Central memory CD4-positive, alpha-beta T cell (primary cell): ENCODE results near the gene ZNF787.
"Not testable (repeated sequence)": the region's sequence is repeated elsewhere in the genome, so short reads cannot be mapped to it uniquely, and the experiment has no call there.

Source experiments
- DNase-seq: peaks from one replicate; pipeline ENCODE4 v3.0.0; 2022

ZNF787 gene

DNA sequence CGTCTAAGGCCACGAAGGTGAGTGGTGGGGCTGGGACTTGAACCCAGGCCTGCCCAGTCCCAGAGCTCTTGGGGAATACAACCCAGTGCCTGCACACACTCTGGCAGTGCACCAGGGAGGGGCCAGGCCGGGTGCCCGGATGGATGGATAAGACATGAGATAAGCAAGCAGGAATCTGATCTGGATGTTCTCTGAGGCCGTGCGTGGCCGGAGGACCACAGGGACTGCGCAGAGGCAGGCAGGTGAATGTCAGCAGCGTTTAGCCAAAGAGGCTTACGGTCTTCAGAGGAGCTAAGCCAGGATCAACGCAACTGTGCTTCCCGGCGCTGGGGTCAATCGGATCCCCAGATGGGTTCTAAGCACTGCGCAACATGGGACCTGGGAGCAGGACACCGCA is 1.5 kb downstream of the ZNF787 start:
- DNase-seq = no peak

DNA sequence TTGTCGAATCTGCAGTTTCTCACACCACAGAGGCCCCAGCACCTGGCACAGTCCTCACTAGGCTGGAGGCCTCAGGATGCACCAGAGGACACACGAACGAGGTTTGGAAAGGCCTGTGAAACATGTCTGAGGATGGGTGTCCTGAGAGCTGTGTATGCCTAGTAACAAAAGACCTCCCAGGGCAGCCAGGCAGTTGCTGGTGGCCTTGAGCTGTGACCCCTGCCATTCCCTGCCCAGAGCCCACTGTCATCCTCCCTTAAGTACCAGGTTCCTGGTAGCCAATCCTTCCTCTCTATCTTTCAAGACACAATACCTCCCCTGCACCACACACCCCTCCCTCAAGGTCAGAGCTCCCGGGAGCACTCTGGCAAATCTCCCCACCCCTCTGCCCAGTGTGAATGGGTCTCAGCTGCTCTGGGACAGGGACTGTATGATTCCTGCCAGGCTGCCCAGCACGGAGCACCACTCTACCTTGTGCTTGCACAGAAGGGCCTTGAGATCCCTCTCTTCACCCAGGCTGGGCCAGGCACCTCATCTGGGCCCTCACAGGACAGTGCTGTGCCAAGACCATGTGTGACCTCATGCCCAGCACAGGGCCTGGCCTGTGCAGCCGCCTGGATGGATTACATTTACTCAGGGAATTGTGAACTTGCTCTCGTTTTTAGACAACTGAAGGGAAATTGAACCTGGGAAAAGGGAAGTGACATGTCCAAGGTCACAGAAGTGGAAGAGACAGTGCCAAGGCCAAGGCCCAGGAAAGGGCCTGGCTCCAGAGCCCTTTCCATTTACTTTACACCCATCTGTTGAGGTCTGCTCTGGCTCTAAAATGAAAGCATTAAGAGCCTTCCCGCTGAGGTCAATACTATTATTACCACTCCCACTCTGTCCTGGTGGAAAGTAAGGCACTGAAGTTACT is 2.2 kb downstream of the ZNF787 start:
- no peak for DNase-seq

DNA sequence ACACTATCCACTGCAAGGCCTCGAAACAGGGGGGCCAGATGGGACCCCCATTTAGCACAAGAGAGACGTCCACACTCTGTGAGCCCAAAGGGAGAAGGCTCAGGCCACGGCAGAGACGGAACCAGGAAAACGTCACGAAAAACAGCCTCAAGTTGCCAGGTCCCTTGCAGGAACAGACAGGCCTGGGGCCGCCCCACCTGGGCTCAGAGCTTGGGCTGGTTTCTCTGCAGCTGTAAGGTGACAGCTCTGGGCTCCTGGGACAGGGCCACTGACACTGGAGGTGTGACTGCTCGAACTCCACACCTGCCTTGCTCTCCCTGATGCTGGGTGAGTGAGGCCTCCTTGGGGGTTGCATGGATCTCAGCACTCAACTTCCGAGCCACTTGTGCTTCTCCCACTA is 3.2 kb downstream of the ZNF787 start:
- DNase-seq = no peak

DNA sequence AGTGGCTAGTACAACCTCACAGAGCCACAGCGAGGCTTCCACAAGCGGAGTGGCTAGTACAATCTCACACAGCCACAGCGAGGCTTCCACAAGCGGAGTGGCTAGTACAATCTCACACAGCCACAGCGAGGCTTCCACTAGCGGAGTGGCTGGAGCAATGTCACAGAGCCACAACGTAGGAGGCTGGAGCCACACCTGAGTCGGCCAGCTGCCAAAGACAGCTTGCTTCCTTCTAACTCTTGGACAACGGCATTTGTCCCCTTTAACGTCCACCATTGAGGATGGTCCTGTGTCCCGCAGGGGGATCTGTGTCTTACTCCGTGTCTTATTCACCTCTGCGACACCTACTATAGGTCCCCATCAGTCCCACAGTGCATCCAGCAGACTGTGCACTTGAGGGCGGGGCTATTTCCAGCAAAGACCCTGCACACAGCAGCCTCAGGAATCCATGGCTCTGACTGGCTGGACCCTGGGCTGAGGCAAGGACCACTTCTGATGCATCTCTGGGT is 3.7 kb downstream of the ZNF787 start:
- no peak for DNase-seq

DNA sequence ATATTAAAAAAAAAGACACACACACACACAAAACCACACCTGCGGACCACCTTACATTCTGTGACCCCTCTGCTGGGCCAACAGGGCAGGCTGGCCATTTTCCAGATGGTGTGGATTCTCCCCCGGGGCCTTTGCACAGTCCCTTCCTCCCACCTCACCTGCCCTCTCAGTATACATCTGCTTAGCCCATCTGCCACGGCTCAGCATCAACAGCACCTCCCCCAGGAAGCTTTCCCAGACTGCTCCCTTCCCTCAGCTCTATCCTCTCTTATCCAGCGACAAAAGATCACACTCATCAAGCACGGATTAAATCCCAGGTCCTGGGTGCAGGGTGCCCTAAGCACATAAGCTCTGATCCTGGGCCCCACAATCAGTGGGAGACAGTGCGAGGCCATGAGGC is 4.5 kb downstream of the ZNF787 start:
- DNase-seq = no peak

DNA sequence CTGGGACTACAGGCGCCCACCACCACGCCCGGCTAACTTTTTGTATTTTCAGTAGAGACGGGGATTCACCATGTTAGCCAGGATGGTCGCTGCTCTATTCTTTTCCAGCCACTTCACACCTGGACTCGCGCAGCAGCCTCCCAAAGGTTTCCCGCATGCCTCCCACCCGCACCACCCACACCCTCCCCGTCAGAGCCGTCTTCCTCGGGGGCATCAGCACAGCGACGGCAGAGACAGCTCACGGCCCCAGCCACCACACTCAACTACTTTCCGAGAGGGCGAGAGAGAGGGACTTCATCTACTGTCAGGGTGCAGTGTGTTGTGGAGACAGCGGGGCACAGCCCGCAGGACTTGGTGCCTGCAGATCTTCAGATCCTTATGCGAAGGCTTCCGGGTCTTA is 5.6 kb downstream of the ZNF787 start:
- DNase-seq = no peak

DNA sequence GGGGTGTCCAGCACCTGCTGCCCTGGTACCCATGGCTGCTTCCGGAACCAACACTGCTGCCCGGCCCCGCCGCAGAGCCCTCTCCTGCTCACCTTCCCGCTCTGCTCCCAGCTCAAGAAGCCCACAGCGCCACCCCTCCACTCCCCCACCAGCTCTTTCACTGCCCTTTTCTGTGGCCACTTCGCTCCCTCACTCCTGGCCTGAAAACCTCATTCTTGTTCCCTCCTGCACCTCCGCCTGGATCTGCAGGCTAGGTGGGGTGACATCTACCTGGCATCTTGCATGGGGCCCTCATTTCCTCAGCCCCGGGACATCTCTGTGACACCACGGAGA is 6.4 kb downstream of the ZNF787 start:
- no peak for DNase-seq

DNA sequence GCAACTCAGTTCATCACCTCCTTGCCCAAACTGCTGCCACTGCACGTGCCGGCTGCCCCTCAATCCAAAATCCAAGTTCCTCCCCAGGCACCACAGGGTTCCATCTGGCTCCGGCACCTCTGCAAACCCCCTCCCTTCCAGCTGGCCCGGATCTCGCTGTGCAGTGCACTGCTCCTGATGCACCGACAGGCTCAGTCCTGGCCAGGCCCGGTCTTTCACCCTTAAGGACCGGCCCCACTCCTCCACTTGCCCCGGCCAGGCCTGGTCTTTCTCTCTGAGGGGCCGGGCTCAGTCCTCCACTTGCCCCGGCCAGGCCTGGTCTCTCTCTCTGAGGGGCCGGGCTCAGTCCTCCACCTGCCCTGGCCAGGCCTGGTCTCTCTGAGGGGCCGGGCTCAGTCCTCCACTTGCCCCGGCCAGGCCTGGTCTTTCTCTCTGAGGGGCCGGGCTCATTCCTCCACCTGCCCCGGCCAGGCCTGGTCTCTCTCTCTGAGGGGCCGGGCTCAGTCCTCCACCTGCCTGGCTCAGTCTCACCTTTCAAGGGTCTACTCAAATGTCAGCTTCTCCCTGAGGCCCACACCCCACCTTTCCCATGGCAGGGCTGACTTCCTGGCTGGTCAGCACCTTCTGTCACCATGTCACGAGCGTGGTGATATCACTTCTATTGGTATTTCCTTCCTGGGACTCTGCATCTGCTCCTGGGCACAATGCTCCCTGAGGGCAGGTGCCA is 6.9 kb downstream of the ZNF787 start:
- DNase-seq = no peak

DNA sequence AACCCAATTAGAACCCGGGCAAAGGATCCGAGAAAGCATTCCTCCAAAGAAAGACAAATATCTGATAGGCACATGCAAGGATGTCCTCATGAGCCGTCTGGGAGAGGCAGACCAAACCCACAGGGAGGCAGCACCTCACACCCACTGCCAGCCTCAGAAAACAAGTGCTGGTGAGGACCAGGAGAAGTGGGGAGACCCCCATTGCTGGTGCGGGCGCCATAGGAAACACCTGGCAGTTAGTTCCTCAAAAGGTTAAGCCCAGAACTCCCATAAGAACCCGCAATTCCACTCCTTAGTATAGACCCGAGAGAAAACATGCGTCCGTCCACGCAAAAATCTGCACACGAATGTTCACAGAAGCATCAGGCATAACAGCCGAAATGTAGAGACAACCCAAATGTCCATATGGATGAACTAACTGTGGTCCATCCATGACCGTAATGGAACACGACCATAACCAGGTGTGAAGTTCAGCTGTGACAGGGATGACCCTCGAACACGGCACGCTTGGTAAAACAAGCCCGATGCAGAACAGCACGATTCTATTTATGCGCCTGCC is 7.9 kb downstream of the ZNF787 start:
- no peak for DNase-seq

DNA sequence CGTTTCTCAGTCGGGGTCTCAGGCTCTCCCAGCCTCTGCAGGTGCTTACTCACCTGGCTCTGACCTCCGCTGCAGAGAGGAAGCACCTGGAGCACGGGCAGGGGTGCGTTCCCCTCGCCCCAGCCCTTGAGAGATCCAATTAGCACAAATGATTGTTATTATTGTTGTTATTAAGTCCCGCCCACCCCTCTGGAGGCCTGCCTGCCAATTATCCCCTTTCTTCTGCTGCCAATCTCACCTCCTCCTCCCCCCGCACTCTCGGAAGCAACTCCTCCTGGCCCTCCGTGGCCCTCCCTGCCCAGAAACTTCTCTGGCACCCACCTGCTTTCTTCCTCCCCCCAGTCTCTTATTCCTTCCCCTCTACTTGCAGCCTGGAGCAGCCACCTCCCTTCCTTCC is 8.8 kb downstream of the ZNF787 start:
- DNase-seq = no peak

DNA sequence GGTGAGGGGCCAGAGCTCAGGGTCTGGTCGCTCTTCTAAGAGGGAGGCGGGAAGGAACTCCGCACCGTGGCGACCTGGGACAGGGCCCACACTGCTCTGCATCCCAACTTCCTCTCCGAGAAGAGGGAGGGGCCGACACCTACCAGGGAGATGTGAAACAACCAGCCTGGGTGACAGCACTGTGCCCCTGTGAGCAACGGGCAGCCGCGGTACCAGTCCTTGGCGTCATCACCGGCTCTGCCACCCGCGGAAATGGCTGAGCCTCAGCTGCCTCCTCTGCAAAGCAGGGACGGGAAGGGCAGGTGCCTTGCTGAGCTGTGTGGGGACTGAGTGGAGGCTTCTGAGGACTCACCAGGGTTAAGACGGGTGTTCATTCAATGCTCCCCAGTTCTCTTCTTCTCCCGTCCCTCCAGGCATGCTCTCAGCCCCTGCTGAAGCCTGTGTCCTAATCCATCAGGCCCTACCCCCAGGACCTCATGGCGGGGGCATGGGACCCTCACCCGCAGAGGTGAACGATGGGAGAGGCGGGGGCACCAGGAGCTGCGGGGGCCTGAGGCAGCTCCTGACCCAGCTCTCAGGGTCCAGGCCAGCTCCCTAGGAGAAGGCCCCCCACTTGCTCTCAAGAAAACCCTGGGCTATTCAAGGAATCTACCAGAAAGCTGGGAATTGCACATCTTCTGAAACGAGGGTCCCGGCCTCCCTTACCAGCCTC is 9.3 kb downstream of the ZNF787 start:
- no peak for DNase-seq

DNA sequence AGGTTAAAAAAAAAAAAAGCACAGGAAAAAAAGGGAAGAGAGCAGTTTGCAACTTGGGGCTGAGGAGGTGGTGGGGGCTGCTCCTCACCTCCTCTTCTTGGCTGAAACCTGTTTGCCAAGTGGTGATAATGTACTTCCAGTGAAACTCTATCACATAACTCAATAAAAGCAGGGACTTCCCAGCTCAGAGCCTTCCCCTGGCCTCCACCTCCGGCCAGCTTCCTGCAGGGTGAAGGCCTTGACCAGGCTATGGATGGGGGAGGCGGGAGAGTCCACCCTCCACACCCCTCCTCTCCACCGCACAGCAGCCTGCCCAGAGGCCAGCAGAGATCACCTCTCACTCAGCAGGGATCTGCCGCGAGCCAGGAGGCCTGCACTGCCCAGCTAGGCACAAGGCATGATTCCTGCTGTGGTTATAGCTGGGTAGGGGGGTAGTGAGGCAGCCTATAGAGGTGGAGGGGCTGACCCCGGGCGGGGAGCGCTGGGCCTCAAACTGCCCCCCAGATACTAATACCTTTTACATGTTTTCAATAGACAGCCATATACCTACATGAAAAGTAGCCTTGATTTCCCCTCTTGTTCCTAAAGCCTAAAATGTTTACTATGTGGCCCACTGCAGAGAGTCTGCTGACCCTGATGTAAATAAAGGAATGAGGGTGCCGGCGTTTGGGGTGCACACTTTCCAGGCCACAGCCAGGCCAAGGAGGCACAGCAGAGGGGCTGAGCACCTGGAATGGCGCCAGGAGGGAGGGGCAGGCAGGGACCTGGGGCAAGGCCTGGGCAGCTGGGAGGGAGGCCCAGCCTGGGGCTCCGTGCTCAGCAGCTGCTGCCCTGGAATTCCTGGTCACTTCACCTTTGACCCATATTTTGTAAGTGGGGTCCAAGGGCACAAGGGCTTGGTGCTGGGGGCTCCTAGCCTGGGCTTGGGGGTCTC is 10.3 kb downstream of the ZNF787 start:
- no peak for DNase-seq

DNA sequence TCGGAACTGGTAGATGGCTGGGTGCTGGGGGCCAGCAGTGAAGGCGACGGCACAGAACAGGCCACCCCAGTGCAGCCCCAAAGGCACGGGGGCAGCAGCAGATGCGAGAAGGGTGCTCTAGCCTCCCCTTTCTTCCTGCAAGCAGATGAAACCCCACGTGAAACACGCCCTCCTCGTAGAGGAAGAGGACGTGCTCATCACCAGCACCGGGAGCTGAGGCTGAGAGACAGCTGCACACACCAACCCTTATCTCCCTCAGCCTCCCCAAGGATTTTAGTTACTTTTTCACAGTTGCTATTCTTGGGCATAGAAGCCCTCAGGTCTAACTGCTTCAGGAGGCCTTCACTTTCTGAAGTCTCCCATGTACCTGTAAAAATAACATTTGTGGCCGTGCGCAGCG is 11.9 kb downstream of the ZNF787 start:
- no peak for DNase-seq

DNA sequence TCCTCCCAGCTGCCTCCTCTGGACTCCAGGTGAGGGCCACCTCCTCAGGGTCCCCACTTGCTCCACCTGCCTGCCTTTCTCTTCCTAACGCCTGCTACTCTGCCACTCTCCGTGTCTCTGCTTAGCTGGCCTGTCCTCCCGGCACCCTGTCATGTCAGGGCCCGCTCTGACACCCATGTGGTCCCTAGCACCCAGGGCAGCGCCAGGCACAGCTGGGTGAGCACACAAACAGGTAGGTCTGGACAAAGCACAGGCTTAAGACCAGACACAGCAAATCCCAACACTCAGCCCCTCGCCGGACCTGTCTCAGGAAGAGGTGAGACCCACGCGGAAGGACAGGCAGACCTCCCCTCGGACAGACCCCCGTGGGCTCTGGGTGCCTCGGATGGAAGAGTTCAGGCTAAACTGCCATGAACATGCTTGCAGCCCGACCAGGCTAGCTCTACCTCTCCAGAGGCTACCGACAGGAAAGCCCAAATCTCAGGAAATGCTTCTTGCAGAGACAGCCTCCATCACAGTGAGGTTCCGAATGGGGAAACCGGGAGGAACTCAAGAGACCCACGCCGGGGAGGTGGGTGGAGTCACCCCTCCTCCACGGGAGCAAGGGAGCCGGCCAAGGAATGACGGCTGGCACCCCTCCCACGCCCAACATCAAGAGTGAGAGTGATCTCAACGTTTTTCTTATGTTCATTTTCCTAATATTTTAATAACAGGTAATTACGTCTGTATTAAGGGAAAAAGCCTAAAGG is 12.5 kb downstream of the ZNF787 start:
- DNase-seq = no peak

DNA sequence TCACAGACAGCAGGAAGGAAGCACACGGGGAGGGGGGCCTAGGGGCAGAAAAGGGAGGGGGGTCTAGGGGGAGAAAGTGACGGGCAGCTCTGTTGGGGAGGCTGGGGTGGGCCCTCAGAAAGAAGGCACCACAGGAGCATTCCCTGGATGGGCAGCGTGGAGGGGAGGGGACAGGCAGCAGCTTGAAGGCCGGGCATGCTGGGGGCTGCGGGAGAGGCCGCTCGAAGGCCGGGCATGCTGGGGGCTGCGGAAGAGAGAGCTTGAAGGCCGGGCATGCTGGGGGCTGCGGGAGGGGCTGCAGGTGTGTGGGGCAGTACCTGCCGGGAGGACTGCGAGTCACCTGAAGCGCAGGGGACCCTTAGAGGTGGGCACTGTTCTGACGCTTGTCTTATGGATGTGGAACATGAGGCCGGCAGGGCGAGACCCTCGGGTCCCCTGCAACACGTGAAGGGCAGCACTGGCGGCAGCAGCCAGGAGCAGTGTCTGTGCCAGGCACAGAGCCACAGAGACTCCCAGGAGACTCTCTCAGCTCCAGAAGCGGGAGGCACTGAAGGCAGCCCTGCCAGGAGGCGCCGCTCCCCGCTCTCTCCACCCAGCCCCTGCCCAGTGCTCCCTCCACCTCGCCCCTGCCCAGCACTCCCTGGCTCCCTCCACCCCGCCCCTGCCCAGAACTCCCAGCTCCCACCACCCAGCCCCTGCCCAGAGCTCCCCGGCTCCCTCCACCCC is 13.3 kb downstream of the ZNF787 start:
- DNase-seq = no peak

DNA sequence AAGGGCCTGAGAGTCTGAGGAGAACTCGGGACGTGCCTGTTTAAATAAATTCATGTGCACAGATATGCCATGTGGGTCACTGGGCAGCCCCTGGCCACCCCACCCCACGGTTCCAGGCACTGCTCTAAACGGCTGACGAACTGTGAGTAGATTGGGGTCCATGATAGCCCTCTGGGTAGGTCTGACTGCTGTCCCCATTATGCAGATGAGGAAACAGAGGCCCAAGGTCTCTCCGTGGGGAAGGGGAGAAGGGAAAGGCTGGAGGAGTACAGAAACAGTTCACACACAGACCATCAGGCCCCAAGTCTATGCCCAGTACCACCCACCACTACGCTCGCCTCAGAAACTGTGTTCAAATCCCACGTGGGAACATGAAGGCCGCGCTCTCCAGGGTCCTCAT is 14.1 kb downstream of the ZNF787 start:
- no peak for DNase-seq

DNA sequence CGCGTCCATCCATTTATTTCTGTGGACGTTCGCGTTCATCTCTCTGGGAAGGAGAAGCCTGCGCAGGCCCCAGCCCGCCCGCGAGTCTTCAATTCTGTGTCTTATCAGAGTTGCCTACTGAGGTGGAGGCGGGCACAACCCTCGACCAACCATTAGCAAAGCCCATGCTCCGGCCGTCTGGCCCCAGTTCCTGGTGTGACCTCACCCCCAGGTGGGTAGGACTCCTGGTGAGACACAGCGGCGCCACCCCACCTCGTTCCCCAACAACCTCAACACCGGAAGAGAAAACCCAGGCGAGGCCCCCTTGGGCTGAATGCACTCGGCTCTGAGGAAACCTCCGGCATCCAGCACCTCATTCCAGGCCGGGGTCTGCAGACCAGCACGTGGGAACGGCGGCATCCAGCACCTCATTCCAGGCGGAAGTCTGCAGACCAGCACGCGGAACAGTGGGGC is 14.7 kb downstream of the ZNF787 start:
- no peak for DNase-seq

DNA sequence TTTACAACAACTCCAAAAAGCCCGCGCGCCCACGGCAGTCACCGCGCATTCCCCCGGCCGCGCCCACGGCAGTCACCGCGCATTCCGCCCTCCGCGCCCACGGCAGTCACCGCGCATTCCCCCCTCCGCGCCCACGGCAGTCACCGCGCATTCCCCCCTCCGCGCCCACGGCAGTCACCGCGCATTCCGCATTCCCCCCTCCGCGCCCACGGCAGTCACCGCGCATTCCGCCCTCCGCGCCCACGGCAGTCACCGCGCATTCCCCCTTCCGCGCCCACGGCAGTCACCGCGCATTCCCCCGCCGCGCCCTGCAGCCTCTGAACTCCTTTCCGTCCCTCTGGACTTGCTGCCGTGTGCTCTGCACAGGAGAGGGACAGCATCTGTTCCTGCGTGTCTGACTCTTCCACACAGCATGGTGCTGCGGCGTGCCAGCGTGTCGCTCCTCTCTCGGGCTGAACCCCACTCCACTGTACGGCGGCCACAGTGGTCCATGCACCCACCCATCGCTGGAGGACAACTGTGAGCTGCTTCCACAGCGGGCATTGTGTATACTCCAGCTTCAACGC is 15.2 kb downstream of the ZNF787 start:
- not testable (repeated sequence) for DNase-seq

DNA sequence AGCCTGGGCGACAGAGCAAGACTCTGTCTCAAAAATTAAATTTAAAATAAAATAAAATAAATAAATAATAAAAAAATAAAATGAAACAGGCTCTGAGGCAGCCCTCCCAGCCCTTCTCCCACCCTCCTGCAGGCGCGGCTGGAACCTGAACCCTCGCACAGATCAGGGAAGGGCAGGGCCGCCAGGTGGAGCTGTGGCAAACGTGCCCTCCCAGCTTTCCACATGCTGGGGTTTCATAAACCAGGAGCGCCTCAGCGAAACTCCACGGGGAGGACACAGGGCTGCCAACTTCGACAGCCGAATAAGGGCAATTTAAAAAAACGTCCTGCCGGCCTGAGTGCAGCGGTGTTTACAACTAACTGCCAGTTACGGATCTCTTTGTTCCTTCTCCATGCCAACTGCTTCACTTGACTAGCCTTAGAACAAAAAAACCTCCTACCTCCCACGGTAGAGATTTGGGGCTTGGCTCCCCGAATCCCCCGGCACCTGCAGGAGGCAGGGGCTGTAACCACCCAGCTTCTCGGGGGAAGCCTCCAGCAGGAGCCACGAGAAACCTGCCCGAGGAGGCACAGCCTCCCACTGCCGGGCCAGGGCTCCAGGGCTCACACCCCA is 15.9 kb downstream of the ZNF787 start:
- peak; percentile 20 for DNase-seq

DNA sequence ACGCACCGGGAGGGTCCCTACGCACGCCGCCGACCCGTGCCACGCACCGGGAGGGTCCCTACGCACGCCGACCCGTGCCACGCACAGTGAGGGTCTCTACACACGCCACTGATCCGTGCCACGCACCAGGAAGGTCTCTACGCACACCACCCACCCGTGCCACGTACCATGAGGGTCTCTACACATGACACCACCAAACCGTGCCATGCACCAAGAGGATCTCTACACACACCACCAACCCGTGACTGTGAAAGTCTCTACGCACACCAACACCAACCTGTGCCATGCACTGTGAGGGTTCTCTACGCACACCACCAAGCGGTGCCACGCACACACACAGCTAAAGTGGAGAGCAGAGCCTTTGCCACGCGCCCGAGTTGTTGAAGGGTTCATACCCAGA is 16.7 kb downstream of the ZNF787 start:
- DNase-seq = no peak
